Measurements from ENCODE around the gene SEC14L1. TPM values are rescaled to one million over a fixed set of nuclear protein-coding genes. Genes with fewer than 3 reads are reported as not detected.

SEC14L1 gene
- polyA plus RNA-seq, 2 of the 4 experiments (the other 2 are of a cell fraction): 27.5 to 40.4 TPM

DNA sequence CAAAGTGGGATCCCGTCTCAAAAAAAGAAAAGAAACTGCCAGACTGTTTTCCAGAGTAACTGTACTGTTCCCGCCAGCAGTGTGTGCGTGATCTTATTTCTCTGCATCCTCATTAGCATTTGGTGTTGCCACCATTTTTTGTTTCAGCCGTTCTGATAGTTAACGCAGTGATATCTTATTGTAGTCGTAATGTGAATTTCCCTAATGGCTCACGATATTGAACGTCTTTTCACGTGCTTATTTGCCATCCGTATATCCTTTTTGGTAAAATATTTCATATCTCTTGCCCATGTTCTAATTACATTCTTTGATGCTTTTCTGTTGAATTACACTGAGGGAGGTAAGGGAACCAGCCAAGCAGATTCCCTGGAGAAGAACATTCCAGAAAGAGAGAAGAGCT lies 92.4 kb downstream of the SEC14L1 start:
- Histone ChIP-seq H3K4me3 (no peak overlapping the region), H3K4me1 (peaks cover 14% of the 10 kb centered on the region), H3K9me3 (0 out of 3 replicates have a peak, but pooled peaks cover 12% of the 10 kb centered on the region), H3K4me2 (no peak overlapping the region), H3K27ac (peak overlapping the region; percentile 51 to 81)
- peak; percentile 68 for FAIRE-seq
- no peak for TF ChIP-seq CHD4 (IDR thresholded peaks at IDR 0.05; ENCODE audit: borderline replicate concordance)
- no peak for TF ChIP-seq SREBF2 (IDR thresholded peaks at IDR 0.05)
- TF ChIP-seq, protein P1, sequence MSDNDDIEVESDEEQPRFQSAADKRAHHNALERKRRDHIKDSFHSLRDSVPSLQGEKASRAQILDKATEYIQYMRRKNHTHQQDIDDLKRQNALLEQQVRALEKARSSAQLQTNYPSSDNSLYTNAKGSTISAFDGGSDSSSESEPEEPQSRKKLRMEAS (IDR thresholded peaks at IDR 0.05): no peak
- TF ChIP-seq, protein P2, sequence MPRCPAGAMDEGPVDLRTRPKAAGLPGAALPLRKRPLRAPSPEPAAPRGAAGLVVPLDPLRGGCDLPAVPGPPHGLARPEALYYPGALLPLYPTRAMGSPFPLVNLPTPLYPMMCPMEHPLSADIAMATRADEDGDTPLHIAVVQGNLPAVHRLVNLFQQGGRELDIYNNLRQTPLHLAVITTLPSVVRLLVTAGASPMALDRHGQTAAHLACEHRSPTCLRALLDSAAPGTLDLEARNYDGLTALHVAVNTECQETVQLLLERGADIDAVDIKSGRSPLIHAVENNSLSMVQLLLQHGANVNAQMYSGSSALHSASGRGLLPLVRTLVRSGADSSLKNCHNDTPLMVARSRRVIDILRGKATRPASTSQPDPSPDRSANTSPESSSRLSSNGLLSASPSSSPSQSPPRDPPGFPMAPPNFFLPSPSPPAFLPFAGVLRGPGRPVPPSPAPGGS (IDR thresholded peaks at IDR 0.05): no peak
- TF ChIP-seq RARB (CRISPR knock-in tag; IDR thresholded peaks at IDR 0.05): no peak
- no peak for TF ChIP-seq HOXB5 (CRISPR knock-in tag; IDR thresholded peaks at IDR 0.05)
- TF ChIP-seq JUNB (IDR thresholded peaks at IDR 0.05): no peak
- TF ChIP-seq, protein P3, sequence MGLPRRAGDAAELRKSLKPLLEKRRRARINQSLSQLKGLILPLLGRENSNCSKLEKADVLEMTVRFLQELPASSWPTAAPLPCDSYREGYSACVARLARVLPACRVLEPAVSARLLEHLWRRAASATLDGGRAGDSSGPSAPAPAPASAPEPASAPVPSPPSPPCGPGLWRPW (IDR thresholded peaks at IDR 0.05): no peak
- no peak for TF ChIP-seq GATA3 (IDR thresholded peaks at IDR 0.05; ENCODE audit: borderline replicate concordance)
- no peak for TF ChIP-seq CHD2 (IDR thresholded peaks at IDR 0.05; ENCODE audit: low read length, partially characterized antibody)
- TF ChIP-seq ZC3H11A (IDR thresholded peaks at IDR 0.05): no peak
- TF ChIP-seq, protein P4, sequence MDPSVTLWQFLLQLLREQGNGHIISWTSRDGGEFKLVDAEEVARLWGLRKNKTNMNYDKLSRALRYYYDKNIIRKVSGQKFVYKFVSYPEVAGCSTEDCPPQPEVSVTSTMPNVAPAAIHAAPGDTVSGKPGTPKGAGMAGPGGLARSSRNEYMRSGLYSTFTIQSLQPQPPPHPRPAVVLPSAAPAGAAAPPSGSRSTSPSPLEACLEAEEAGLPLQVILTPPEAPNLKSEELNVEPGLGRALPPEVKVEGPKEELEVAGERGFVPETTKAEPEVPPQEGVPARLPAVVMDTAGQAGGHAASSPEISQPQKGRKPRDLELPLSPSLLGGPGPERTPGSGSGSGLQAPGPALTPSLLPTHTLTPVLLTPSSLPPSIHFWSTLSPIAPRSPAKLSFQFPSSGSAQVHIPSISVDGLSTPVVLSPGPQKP (IDR thresholded peaks at IDR 0.05; ENCODE audit: low read depth, low read length): no peak
- no peak for TF ChIP-seq PHF8 (IDR thresholded peaks at IDR 0.05; ENCODE audit: borderline replicate concordance, low read depth)
- TF ChIP-seq EP300 (IDR thresholded peaks at IDR 0.05): no peak
- TF ChIP-seq BHLHE40 (IDR thresholded peaks at IDR 0.05; ENCODE audit: low read depth, low read length): no peak
- TF ChIP-seq, protein P5, sequence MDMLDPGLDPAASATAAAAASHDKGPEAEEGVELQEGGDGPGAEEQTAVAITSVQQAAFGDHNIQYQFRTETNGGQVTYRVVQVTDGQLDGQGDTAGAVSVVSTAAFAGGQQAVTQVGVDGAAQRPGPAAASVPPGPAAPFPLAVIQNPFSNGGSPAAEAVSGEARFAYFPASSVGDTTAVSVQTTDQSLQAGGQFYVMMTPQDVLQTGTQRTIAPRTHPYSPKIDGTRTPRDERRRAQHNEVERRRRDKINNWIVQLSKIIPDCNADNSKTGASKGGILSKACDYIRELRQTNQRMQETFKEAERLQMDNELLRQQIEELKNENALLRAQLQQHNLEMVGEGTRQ (IDR thresholded peaks at IDR 0.05): no peak
- TF ChIP-seq TFCP2L1 (CRISPR knock-in tag; IDR thresholded peaks at IDR 0.05): no peak
- TF ChIP-seq, protein P6, sequence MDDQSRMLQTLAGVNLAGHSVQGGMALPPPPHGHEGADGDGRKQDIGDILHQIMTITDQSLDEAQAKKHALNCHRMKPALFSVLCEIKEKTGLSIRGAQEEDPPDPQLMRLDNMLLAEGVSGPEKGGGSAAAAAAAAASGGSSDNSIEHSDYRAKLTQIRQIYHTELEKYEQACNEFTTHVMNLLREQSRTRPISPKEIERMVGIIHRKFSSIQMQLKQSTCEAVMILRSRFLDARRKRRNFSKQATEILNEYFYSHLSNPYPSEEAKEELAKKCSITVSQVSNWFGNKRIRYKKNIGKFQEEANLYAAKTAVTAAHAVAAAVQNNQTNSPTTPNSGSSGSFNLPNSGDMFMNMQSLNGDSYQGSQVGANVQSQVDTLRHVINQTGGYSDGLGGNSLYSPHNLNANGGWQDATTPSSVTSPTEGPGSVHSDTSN (IDR thresholded peaks at IDR 0.05): no peak
- TF ChIP-seq, protein P7, sequence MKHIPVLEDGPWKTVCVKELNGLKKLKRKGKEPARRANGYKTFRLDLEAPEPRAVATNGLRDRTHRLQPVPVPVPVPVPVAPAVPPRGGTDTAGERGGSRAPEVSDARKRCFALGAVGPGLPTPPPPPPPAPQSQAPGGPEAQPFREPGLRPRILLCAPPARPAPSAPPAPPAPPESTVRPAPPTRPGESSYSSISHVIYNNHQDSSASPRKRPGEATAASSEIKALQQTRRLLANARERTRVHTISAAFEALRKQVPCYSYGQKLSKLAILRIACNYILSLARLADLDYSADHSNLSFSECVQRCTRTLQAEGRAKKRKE (CRISPR knock-in tag; IDR thresholded peaks at IDR 0.05; ENCODE audit: low read depth): no peak
- no peak for TF ChIP-seq HEYL (CRISPR knock-in tag; IDR thresholded peaks at IDR 0.05)
- DNase-seq (ENCODE audit: low read depth in 1 of 2, low spot score in 1 of 2): no peak
- ChIA-PET POLR2A (no interaction called here), CTCF (interaction anchor here (0.9 to 4.4 kb wide), 6 partner anchors 16 to 145 kb away, joined by 3 to 45 read pairs (median 4); no protein-coding TSS in a partner anchor)
- 95% methylated on average over 10 of the region's 10 CpGs for WGBS (ENCODE audit: missing lambda C conversion rate)
- ATAC-seq: no peak

DNA sequence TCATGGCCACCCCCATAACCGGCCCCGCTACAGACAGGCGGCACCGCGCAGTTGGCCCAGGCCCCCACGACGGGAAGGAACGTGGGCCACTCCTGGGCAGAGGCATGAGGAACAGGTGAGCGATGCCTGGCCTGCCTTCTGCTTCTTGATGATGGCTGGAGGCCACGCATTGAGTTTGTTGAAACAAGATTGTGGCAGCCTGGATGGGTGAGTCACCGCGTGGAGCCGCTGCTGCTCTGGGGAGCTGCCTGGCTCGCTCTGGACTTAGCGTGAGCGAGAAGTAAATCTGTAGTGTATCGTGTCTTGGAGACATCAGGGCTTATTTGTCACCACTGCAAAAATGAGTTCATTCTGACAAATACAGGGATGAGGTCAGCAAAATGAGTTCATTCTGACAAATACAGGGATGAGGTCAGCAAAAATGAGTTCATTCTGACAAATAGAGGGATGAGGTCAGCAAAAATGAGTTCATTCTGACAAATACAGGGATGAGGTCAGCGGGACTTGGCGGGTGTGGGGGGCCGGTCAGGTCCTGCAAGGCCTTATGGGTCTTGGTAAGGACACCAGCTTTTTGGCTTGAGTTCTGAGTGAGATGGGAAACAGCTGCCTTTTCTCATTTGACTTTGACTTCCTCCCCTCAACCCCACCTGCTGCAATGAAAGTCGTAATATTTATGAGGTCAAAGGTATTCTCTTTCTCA lies 93.0 kb downstream of the SEC14L1 start:
- ChIA-PET CTCF (interaction anchor here (0.9 to 4.4 kb wide), 10 partner anchors 13 to 146 kb away, joined by 3 to 45 read pairs (median 4); no protein-coding TSS in a partner anchor), POLR2A (interaction anchor here (1.2 kb wide), 1 partner anchor 166 kb away, joined by 5 read pairs; no protein-coding TSS in a partner anchor)
- H3K4me1 ChIP-seq: peaks cover 14% of the 10 kb centered on the region
- H3K9me3 ChIP-seq: 0 out of 3 replicates have a peak, but pooled peaks cover 12% of the 10 kb centered on the region
- ATAC-seq (peak; percentile 95), DNase-seq (ENCODE audit: low read depth in 1 of 2, low spot score in 1 of 2) (peak; percentile 77 to 93), FAIRE-seq (peak; percentile 99)
- WGBS (ENCODE audit: missing lambda C conversion rate): 39% methylated on average over 21 of the region's 21 CpGs
- H3K4me2 ChIP-seq: peak overlapping the region; percentile 21; the same call in 2 of the 3 replicates
- H3K27ac ChIP-seq: peak overlapping the region; percentile 51 to 81
- H3K4me3 ChIP-seq: no peak overlapping the region
- peak in 1 of 2 experiments; percentile 77; a peak in 2 of 5 replicates for TF ChIP-seq JUN (IDR thresholded peaks at IDR 0.05)
- TF ChIP-seq, protein P7 (CRISPR knock-in tag; IDR thresholded peaks at IDR 0.05; ENCODE audit: low read depth): peak; percentile 73; the same call in 1 of the 2 replicates
- TF ChIP-seq GATA3 (IDR thresholded peaks at IDR 0.05; ENCODE audit: borderline replicate concordance): peak; percentile 91; the same call in 1 of the 2 replicates
- TF ChIP-seq EP300 (IDR thresholded peaks at IDR 0.05): peak in 1 of 2 experiments; percentile 70; a peak in 2 of 5 replicates
- TF ChIP-seq, protein P1 (IDR thresholded peaks at IDR 0.05): peak; percentile 78
- peak; percentile 74; the same call in 1 of the 2 replicates for TF ChIP-seq RFX5 (IDR thresholded peaks at IDR 0.05)
- TF ChIP-seq NFE2L2 (conservative IDR thresholded peaks at IDR 0.05; ENCODE audit: low read length): peak; percentile 99
- TF ChIP-seq KDM5A (IDR thresholded peaks at IDR 0.05): no peak
- peak in 1 of 2 experiments; percentile 50; a peak in 1 of 4 replicates for TF ChIP-seq CEBPB (IDR thresholded peaks at IDR 0.05)
- no peak for TF ChIP-seq PHF8 (IDR thresholded peaks at IDR 0.05; ENCODE audit: borderline replicate concordance, low read depth)
- peak; percentile 72 for TF ChIP-seq FOSL2 (IDR thresholded peaks at IDR 0.05)
- TF ChIP-seq FOSL2 (CRISPR knock-in tag; IDR thresholded peaks at IDR 0.05): peak; percentile 97
- peak; percentile 29; the same call in 1 of the 3 replicates for TF ChIP-seq SMC3 (IDR thresholded peaks at IDR 0.05)
- TF ChIP-seq JUNB (IDR thresholded peaks at IDR 0.05): peak; percentile 91
- TF ChIP-seq, protein P3 (IDR thresholded peaks at IDR 0.05): peak; percentile 84; the same call in 1 of the 2 replicates

Data from A549 (cell line).